Fibroblast of skin of left biceps (primary cell): ENCODE data around the gene RAB3C.
A peak's percentile ranks its signal among the peaks of the same experiment; 100 is the strongest.

Source experiments
- DNase-seq, 2 experiments: peaks; one replicate each; pipeline ENCODE4 v3.0.0-alpha.2; 2013; ENCODE audit warnings: low read depth in 2 of 2

Gene RAB3C

GRCh38 chr5:58827463-58827862 is 244.6 kb downstream of the RAB3C start:
- DNase-seq, result no peak

DNA sequence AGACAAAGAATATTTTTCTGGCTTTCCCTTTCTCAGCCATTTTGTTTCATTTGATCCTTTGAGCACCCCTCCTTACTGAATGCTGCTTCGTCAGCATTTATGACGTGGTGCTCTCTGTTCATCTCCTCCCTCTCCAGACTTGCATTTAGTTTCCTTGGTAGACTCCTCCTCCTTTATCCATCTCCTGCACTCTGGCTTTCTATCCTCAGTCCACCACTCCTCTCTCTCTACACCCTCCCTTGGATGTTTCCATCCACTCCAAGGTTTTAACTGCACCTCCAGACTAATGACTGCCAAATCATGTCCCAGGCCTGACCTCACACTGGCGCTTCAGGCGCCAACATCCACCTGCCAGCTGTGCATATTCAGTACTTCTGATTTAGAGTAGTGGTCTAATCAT is 245.4 kb downstream of the RAB3C start:
- no peak for DNase-seq

DNA sequence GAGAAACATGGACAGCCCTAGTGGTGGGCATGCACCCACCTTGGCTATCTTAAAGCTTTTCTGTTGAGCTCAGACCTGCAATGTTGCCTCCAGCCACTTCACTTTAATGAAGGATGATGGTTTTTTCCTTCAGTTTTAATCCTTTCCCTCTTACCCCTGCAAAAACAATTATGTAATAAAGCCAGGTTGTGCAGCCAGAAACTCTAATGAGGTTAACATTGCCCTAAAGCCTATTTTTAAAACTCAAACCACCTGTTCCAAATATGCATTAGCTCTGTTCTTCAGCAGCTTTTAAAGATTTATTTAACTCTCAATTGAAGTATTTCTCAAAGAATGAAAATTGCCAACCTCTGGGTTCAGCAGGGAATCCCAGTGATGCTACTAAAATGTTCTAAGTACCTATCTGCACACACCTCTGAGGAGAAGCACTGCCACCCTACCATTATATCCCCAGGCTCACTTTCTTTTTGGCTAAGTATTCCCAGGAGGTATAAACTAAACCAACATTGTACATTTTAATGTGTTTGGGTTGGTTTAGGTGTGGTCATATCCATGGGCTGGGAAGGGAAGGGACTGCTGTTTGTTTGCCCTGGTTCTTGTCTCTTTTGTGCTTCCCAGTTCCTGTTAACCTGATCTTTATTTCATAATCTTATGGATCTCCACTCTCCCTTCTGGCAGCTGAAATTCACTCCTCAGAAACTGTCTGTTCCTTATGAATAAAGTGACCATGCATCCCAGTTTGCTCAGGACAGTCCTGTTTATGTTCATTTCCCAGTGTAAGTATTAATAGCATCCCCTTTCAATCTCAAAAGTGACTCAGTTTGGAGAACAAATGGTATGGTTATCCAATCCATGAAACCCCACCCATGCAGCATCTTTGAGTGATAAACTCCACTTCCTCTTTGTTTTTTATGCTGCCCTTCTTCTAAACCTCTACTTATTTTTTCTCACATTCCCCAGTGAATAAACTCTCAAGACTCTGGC is 251.7 kb downstream of the RAB3C start:
- no peak for DNase-seq

- no peak for DNase-seq
These were observed 253.5 kb downstream of the RAB3C start for GRCh38 chr5:58836351-58836750.

DNA sequence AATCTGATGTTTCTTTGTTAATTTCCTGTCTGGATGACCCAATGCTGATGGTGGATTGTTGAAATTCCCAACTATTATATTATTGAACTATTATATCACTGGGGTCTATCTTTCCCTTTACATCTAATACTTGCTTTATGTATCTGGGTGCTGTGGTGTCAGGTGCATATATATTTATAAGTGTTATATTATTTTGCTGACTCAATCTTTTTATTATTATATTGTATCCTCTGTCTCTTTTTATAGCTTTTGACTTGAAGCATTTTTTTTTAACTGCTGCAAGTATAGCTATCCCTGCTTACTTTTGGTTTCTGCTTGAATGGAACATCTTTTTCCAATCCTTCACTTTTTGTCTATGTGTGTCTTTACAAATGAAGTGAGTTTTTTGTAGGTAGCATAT is 255.9 kb downstream of the RAB3C start:
- DNase-seq, result no peak

DNA sequence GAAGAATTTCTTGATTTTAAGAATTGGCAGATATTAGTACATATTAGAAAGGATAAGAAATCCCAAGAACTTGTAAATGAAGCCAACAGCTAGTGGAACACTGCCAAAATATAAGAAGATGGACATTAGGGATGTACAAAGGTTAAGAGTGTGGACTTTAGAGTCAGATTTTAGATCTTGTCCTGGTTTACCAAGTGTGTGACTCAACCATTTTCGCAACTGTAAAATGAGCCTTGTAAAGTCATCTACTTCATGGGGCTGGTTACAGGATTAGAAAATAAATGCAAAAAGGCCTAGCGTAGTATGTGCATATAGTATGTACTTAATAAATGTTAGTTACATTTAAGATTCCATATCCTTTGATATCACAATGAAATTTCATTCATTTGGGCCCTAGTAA is 260.0 kb downstream of the RAB3C start:
- DNase-seq, result no peak

GRCh38 chr5:58844395-58844794 is 261.5 kb downstream of the RAB3C start:
- no peak for DNase-seq

DNA sequence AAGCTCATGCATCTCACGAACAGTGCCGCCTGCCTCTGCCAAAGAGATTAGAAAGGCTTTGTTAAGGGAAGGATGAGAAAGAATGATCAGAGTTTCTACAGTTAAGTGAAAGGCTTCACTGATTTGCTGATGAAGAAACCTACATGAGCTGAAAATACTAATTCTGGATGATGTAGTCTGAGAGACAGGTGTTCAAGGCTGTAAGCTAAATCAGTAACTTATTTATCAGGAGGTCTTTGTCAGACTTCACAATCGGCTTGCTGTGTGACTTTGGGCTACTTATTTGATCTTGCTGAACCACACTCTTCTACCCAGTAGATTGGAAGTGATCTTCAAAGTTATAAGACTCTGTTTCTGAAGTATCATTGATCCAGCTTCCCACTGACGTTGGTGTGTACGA is 264.2 kb downstream of the RAB3C start:
- DNase-seq, result no peak

- DNase-seq, result peak; percentile 12 to 15
These were observed 266.3 kb downstream of the RAB3C start for GRCh38 chr5:58849223-58849622.

- DNase-seq, result no peak
These were observed 267.2 kb downstream of the RAB3C start for GRCh38 chr5:58849921-58850667.

GRCh38 chr5:58851153-58851552 is 268.3 kb downstream of the RAB3C start:
- no peak for DNase-seq

GRCh38 chr5:58851571-58851970 is 268.7 kb downstream of the RAB3C start:
- DNase-seq, result no peak

DNA sequence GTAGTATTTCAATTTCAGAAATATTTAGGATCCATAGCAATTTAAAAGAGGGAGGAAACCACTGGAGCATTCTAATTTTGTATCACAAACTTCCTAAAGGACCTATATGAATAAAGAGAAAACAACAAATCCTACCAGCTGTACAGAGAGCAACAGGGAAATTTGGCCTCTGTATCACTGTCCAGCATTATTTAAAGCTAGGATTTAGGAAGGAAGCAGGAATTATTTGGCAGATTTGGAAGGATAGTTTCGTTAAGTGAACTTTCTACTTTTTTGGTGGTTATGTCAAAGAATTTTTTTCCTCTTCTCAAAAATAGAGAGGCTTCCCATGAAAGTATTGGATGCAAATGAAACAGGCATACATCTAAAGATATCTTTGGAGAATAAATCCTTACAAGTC is 269.7 kb downstream of the RAB3C start:
- no peak for DNase-seq

DNA sequence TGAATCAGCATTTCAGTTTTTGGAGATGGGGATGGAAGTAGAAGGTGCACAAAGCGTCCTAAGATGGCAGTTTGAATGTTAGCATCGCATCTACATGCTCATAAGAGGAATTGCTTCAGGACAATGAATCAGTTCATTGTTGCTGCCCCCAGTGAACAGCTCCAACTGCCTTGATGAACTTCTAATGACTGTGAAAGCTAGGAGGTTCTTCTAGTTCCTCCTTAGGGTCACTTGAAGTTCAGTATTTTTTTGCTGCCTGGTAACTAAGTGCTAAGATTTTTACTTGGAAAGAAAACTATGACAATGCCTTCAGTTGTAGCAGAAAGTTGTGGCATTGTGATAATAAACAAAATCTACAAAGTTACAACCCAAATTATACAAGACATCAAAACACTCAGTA is 271.6 kb downstream of the RAB3C start:
- no peak for DNase-seq

DNA sequence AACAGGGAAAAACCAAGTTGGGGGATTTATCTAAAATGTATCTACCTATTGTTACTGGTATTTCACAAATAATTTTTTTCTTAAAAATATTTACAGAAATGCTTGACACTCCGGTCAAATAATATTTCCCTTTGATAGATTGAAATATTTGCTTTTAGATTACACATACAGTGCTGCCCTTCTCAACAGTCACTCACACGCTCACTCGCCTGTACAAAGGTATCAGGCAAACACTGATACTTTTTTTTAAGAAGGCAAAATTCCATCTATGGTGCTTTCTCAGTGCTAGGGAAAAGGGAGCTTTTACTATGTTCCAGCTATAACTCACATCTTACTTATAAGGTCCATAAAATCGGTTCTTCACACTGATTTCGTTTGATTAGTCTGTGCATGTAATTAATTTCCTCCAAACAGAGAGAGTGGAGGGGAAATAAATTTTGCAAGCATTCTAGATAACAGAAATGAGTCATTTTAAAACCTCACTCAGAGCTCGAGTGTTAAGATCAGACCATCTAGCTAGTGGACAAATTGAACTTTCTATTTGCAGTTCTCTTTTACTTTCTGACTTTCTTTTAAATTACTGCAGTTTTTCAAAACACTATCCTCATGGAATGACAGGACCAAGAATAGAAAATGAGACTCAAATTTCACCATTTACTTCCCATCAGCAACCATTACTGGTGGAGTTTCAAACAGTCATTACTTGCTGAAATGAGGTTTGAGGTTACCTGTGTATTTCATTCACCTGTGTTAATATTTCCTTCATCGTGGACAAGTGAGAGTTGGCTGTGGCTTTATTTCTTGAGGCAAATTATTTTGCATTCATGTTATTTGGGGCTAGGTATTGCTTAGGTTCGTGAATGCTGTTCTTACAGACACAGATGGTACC is 273.2 kb downstream of the RAB3C start:
- DNase-seq, result no peak

DNA sequence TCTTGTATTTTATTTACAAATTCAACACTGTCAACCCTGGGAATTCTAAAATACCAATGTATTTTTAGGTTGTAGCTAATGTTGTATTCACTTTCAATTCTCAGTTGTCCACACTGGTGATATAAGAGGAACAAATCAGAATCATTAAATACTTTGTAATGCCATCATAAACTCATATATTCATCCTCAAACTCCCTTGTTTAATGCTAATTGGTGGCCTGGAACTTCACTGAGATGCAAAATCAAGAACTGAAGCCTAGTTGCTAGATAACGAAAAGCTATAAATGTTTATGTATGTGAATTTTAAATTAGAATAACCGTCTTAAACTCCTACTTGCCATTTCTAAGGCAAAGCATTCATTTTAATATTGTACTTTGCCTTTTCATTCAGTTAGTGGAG is 274.7 kb downstream of the RAB3C start:
- DNase-seq, result no peak

DNA sequence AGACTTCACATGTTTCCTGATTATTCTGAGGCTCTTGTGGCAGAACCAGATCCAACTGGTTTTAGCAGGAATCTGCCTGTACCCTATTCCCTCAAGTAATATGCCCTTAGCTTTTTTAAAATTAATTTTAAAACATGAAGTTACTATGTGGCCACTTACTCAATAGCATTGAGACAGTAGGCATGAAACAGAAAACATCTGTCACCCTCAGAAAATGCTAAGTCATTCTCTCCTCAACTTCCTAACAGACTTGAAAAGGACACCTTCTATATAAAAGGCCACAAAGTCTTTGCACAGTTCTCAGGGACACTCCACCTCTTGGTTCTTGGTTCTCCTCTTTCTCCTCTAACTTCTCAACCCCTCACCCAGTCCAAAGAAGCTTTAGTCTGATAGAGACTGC is 277.8 kb downstream of the RAB3C start:
- no peak for DNase-seq

GRCh38 chr5:58868931-58869330 is 286.1 kb downstream of the RAB3C start:
- DNase-seq, result no peak

DNA sequence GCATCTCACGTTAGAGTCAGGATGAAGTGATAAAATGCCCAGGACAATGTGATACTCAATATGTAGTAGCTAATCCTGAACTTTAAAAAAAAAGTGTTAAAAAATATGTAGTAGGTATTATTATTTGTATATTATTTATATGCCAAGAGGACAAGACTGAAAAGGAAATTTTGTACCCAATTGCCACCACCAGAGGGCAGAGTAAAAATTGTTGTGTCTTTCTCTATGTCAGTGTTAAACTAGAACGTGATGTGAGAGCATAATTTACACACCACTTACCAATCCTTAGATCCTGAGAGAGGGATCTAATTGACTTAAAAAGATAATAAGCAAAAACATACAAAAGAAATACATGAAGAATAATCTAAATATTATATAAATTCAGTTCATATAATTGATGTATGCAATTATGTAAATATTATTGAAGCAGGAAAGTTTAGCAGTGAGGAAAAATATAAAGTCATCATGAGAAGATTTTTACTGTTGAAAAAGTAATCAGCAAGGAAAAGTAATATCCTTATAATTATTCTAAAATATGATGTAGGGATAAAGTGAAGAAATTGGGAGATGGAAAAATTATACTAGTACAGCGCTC is 288.9 kb downstream of the RAB3C start:
- DNase-seq, result no peak

DNA sequence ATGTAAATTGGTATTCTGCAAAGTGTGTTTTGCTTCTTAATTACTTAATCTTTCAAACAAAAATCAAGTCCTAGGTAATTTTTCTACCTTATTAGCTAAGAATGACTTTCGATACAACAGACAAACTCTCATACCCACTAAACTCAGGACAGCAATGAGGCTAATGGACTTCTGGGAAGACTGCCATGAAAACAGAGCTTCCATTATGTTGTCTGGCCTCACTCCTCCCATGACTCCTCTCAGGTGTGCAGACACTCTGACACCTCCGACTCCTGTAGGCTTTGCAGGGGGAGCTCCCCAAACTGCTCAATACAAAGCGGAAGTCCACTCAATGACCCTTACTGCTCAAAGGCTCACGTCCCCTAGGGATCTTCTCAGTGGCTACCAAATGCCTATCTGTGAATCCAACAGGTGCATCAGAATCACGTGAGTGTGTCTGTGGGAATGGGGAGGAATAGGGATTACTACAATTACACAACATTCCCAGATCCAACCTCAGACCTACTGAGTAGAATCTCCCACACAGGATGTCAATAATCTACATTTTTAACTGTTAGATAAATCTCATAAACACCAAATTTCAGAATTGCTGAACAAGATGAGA is 289.9 kb downstream of the RAB3C start:
- no peak for DNase-seq

GRCh38 chr5:58875599-58875998 is 292.7 kb downstream of the RAB3C start:
- no peak for DNase-seq
